ENCODE results near the gene CAMKMT.

DNA sequence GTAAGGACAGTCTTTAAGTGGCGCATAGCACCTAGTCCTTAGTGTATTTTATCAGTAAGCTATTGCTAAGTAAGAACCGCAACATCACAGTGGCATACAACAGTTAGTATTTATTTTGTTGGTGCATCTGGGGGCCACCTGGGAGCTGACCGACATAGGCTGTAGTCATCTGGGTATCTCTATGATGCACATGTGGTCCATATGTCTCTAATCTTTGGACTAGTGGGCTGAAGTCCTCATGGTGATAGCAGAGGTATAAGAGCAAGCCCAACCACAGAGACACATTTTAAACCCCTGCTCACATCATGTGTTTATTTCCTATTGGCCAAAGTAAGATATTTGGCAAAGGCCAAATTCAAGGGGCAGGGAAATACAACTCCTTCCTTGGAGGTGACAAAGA, 2.9 kb downstream of the CAMKMT start:
- TF ChIP-seq, protein P1, sequence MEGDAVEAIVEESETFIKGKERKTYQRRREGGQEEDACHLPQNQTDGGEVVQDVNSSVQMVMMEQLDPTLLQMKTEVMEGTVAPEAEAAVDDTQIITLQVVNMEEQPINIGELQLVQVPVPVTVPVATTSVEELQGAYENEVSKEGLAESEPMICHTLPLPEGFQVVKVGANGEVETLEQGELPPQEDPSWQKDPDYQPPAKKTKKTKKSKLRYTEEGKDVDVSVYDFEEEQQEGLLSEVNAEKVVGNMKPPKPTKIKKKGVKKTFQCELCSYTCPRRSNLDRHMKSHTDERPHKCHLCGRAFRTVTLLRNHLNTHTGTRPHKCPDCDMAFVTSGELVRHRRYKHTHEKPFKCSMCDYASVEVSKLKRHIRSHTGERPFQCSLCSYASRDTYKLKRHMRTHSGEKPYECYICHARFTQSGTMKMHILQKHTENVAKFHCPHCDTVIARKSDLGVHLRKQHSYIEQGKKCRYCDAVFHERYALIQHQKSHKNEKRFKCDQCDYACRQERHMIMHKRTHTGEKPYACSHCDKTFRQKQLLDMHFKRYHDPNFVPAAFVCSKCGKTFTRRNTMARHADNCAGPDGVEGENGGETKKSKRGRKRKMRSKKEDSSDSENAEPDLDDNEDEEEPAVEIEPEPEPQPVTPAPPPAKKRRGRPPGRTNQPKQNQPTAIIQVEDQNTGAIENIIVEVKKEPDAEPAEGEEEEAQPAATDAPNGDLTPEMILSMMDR (conservative IDR thresholded peaks at IDR 0.05 in 1 of 2, IDR thresholded peaks at IDR 0.05 in 1 of 2; ENCODE audit: extremely low read depth in 1 of 2, insufficient read depth in 1 of 2, low read depth in 1 of 2, low read length in 2 of 2): no peak
- no peak for TF ChIP-seq EZH2 (IDR thresholded peaks at IDR 0.05; ENCODE audit: borderline replicate concordance, low read length)

All from mammary epithelial cell (primary cell).